GM19395 (cell line): ENCODE measurements around the gene IQGAP3.

Experiments
- ATAC-seq: cut with Tn5 transposase; IDR thresholded peaks from one replicate; pipeline ENCODE4 v1.9.1; 2021; ENCODE audit warnings: mild to moderate bottlenecking, moderate library complexity; ENCODE audit not compliant: unreplicated experiment

Gene IQGAP3

DNA sequence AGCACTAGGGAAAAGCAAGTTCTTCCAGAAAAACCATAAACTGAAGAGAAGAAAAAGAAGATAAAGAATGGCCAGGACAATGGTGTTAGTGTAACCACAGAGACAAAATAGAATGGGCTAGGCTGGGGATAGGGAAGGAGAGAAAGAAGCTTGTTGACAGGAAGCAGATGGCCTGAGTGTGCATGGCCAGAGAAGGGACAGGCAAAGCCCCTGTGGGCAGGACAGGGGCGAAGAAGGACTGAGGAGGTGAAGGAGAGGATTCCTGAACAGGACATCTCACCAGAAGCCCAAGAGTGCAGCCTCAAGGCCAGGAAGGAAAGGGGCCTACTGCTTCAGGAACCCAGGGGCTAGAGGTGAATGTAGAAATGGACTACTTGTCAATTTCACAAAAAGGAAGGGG lies 29.3 kb downstream of the IQGAP3 start:
- ATAC-seq: no peak

DNA sequence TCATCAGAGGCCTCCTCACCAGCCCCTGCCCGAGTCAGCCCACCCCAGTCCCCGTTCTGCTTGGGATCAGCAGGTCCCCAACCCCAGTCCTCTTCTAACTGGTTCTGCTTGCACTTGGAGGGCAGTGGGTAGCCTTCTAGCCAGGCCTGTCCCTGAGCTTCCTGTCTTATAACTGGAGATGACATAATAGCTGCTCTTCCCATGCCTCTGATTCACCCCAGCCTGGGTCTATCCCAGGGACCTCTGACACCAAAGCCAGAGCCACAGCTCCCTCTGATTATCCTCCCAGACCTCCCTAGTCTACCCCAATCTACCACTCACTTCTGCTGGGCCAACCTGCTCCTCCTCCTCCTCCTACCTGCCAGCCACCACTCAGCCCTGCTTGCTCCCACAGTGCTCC lies 31.4 kb downstream of the IQGAP3 start:
- ATAC-seq: no peak

DNA sequence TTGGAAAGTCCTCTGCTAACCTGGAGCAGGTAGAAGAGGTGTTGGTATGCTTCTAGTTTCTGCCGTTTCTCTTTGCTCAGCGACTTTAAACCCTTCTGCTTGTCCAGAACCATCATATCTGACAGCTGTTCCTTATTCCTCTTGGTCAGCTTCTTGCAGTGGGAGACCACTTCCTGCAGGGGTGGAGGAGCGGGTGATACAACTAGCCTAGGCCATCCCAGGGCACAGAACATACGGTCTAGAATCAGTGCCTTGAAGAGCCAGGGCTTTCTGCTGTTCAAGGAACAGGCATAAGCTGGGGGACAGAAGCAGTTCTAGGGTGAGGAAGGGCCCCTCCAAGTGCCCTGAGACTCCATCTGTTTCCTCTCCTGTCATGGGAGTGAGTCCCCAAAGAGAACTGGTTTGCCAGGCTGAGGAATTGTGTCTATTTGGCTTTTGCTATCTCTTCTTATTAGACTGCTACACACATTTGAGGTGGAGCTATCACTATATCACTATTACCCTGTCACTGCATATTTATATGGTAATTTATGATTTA lies 32.5 kb downstream of the IQGAP3 start:
- no peak for ATAC-seq

DNA sequence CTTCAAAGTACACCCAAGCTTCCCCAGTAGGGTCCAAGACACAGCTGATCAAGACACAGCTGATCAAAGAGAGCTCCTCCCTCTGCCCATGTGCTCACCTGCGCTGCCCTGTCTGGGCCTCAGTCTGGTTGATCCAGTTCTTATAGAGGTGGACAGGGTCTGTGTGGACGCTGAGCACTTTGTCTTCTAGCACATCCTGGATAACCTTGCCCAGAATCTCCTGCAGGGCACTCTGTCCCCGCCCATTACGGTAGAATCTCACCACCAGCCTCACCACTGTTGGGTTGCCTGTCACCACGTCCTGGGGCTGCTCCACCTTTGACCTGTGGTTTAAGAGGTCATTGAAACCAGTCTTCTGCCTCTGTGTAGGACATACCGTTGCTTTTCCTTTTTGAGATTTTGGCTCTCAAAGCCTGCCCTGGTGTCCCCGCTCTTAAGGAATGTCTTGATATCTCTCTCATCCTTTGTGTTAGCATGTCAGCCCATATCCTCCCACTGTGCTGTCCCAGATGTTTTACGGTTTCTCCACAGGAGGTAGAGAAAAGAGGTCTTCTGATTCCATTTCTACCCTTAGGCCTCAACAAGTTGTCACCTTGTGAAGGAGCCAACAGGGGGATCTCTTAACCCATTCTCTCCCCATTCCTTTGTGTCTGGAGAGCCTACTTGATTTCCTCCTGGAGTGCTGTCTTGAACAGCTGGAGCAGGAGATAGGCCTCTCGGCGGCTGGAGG lies 33.5 kb downstream of the IQGAP3 start:
- ATAC-seq: no peak

DNA sequence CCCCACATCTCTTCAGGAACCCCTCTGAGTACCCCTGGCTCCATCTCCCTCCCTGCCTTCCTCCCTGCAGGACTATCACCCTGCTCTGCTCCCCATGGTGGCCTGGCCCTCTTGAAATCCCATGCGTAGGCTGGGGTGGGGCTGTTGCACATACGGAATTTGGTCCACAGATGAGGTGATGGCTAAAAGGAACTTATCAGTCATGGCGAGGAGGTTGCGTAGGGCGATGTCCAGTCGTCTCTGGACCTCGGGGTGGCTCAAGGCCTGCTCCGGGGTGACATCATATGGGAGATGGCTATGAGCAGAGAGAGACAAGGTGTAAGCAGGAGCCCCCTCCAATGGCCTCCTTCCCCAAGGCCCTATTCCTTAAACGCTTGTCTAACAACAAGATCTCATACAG lies 35.3 kb downstream of the IQGAP3 start:
- ATAC-seq: no peak

DNA sequence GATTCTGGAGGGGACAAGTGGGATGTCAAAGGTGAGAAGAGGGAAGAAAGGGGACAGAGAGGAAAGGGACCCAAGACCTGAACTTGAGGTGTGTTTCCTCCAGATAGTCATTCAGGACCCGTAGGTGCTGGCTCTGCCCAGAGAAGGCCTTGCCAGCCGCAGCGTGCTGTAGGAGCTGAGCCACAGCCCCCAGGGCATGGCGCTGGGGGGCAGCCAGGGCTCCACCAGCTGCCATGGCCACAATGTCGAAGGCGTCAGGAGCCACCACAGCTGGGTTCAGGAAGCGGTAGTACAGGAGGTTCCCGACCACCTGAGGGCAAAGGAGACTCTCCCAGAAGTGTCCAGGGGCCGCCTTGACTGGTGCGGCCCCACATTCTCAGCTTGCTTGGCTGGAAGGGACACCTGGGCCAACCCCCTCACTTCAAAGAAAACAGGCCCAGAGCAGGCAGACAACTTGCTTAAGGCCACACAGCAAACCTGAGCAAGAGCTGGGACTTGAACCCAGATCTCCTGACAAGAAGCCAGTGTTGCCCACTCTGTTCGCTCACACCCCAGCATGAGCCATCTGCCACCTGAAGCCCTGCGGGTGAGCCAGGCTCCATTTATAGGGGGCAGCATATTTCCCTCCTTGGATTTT lies 37.8 kb downstream of the IQGAP3 start:
- no peak for ATAC-seq

DNA sequence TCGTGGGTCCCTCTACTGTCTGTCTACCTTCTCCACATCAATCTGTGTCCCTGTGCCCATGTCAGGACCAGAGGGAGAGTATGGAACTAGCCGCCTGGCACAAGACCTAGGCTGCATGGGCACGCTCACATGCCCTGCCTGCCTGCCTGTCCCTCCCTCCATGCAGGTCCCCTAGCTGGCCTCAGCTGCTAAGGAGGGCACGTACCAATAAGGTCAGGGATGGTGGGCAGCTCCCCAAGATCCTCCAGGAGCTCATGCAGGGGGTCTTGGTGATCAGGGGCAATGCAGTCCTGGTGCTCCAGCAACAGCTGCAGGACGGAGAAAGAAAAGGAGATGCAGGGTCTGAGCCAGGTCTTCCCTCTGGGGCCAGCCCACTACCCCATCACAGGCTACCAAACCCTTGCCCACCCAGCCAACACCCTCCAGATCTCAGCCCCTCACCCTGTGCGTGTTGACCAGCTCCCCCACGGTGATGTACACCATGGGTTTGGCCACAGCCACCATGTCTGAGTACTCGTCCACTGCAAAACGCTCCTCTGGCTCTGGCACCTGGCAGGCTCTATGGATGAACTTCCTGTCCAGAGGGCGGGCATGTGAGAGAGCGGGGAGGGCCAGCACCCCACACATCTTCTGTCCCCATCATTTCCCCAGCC lies 38.7 kb downstream of the IQGAP3 start:
- ATAC-seq: no peak

DNA sequence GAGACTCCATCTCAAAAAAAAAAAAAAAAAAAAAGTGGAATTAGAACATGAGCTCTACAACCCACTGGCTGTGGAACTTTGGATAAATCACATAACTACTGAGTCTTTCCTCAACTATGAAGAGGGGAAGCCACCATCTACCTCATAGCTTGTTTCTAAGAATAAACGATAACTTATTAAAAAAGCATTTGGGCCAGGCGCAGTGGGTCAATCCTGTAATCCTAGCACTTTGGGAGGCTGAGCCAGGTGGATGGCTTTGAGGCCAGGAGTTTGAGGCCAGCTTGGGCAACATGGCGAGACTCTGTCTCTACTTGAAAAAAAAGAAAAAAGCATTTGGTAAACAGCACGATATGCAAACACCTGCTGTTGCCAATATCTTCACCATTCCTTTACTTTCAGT lies 40.0 kb downstream of the IQGAP3 start:
- ATAC-seq: no peak

DNA sequence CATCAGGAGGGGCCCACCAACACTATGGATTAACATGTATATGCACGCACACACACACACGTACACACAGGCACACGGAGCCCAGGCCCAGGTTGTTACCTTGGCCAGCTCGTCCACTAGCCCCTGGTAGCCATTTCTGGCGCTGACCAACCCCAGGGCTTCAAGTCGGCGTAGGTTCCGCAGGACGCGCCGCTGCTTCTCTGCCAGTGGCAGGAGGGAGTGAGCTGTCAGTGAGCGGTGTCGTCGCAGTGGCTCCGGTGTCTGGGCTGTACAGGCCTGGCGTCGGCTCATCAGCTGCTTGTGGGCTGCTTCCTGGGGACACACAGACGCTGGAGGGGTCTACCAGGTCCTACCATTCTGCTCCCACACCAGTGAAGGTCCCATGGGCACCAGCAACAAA lies 42.4 kb downstream of the IQGAP3 start:
- no peak for ATAC-seq

DNA sequence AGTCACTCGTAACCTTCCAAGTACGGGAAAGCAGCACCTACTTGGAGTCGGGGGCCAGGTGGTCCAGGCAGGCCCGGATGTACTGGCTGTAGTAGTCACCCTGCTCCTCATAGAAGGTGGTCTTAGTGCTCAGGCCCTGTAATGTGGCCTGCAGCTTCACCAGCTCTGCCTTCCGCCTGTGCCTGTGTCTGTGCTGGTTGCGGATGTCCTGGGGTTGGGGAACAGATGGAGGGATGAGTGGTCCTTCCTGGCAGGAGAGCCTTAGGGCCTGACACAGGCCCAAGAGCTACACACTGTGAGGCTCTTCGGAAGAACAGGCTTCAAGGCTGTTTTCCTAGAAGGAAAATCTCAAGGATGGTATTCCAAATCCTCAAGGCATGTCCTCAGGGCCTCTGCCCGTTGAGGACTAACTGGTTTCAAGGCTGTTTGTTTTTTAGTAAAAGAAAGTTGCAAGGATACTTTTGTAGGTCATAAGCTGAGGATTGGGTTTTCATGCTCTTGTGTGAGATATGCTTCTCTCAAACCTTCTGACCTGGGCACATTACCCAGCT lies 43.4 kb downstream of the IQGAP3 start:
- ATAC-seq: no peak

DNA sequence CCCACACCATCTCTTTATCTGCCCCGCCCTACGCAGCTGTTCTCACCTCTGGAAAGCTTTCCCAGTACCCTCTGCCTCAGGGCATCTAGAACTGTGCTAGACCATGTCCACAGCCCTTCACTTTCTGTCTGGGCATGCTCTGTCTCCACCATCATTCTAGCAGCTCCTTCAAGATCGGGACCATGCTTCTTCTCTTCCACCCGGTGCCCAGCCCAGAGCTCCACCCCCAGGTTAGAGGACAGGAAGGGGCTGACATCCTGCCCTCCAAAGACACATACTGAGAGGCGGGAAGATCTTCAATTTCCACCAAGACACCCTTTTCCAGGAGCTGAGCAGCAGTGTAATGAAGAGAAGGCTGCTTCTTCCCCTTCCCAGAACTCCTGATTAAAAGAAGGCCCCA lies 44.1 kb downstream of the IQGAP3 start:
- ATAC-seq: no peak

DNA sequence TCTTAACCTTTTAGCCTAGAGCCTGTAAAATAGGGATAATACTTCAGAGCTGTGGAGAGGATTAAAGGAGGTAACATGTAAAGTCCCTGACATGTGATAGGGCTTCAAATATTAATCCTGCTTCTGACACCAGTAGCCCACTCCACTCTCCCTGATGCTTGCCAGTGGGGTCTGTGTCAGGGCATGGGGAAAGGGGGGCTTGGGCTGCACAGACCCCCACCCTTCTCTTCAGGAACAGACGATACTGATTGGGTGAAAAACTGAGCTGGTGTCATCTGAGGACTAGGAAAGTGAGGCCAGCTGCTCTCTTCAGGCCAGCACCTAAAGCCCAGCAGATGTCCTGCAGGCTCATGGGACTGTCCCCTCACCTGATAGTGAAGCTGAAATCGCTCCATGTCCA lies 44.8 kb downstream of the IQGAP3 start:
- no peak for ATAC-seq

DNA sequence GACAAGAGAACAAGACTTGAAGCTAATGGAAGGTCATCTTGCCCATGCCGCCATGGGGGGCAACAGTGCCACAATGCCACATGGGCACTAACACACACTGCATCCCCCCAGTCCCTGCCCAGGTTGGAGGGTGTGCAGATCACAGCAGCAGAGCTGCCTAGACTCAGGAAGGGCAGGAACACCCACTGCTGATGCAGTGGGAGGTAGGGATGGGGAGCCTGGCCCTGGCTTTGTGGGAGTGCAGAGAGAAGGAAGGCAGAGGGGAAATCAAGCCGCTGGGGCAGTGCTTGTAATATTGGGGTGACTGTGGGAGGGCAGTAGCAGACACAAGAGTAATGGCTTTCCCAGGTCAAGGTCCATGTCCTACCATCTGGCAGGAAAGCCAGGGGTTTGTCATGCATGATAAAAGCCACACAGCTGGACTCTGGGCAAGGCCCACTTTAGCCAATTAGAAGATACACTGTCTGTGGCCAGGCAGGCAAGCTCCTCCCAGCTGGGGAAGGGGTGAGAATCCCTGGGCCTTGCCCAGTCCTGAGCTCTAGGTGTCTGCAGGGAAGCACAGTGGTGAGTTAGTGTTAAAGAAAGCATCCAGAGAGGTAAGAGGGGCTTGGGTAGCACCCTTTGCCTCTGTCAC lies 46.4 kb downstream of the IQGAP3 start:
- no peak for ATAC-seq

DNA sequence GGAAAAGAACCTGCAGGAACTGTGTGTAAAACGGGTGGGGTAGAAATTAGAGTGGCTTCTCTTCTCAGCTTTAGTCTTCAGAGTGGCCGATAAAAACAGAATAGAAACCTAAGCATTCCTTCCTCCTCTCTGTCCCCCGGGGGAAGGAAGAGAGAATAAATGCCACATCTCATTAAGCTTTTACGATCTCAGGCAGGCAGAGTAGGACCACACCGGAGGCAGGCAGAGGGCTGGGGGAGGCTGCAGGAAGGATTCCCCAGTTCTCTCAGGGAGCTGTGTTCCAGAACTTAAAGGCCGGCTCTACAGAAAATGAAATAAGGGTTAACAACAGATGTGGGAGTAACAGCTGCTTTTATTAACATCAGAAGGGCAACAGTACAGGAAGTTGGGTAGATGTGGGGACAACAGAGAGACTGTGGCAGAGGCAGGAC lies 47.3 kb downstream of the IQGAP3 start:
- ATAC-seq: no peak

DNA sequence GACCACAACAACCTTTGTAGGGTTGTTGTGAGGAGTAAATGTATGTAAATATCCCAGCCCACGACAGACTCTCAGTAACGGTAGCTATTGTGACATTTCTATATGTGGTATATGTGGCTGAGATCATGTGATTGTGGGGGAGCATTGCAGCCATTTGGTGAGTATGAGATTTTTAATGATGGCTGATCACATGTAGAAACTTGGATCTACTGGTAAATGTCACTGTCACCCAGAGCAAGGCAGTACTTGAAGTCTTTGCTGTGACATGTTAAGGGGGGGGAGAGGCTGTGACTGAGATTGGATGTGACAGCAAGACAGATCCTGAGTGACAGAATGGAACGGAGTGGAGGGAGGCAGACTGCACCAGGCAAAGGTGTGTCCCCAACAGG lies 47.9 kb downstream of the IQGAP3 start:
- peak; percentile 43 for ATAC-seq

DNA sequence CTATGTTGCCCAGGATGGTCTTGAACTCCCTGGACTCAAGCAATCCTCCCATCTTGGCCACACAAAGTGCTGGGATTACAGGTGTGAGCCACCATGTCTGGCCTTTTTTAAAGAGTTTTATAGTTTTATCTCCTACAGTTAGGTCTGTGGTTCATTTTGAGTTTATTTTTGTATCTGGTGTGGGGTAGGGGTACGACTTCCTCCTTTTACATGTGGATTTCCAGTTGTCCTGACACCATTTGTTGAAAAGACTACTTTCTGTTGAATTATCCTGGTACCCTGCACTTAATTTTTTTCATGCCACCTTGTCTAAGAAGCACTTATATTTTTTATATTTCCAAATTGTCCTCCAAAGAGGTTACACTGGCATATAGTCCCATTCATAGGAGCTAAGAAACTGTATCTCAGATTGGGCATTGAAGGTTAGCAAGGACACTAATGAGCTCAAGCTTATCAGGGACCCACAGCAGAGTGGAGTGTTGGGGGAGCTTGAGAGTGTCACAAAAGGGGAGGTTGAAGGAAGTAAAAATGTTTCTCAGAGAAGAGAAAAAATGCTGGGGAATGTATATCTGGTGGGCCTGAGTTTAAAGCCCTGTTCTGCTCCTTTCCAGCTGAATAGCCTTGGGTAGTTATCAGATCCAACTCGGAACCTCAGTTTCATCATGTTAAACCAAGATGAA lies 48.4 kb downstream of the IQGAP3 start:
- ATAC-seq: peak; percentile 11

DNA sequence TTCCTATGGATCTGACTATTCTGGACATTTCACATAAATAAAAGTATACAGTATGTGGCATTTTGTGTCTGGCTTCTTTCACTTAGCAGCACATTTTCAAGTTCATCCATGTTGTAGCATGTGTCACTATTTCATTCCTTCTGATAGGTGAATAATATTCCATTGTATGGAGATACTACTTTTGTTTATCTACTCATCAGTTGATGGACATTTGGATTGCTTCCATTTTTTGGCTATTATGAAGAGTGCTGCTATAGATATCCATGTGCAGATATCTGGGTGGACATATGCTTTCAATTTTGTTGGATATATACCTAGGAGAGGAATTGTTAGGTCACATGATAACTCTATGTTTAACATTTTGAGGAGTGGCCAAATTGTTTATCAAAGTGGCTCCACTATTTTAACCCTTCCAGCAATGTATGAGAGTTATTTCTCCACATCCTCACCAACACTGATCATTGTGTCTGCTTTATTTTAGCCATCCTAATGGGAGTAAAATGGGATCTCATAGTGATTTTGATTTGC lies 49.9 kb downstream of the IQGAP3 start:
- no peak for ATAC-seq

DNA sequence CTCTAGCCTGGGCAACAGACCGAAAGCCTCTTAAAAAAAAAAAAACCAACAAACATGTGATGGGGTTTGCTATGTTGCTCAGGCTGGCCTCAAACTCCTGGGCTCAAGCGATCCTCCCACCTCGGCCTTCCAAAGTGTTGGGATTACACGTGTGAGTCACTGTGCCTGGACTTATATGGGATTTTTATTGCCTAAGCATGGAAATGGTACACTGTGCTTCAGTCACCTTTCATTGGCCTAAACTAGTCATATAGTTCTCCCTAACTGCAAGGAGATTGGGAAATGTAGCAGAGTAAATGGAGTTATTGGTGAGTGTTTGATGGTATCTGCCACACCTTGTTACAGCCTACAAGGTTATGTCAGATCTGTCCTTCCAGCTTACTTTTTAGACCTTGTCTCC lies 54.6 kb downstream of the IQGAP3 start:
- ATAC-seq: no peak

DNA sequence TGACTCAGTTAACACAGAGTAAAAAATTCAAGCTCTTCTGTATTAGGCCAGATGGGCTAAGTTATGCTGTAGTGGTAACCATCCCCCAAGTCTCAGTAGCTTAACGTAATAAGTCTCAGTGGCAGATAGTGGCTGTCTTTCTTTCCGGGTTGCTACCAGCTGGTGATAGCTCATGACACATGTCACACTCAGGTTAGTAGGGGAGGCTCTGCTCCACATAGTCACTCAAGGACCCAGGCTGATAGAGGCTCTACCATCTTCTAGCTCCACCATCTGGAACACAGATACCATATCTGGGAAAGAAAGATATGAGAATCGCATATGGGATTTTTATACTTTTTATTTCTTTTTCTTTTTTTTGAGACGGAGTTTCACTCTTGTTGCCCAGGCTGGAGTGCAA lies 55.5 kb downstream of the IQGAP3 start:
- ATAC-seq: no peak

DNA sequence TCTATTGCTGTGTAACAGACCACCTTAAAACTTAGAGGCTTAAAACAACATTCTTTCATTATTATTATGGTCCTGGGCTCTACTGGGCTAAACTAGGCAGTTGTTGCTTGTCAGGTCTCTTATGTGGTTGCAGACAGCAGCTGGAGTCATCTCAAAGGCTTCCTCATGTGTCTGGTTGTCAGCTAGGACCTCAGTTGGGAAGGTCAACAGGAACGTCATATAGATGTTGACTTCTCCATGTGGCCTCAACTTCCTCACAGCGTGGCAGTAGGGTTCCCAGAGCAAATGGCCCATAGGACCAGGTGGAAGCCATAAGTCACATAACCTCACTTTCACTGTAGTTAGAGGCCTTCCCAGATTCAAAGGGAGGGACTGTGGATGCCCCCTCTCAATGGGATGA lies 56.4 kb downstream of the IQGAP3 start:
- ATAC-seq: no peak
